Activated T-helper 1 cell treated with anti-CD3 and anti-CD28 coated beads, Interleukin-12 subunit alpha, Interleukin-12 subunit beta, Interleukin-2, Interleukin-4 antibody, amounts not matched to agents 30 ng/mL and 10 ng/mL and 1 ng/mL, durations not matched to agents 14 hours and 24 hours and 36 hours (primary cell): ENCODE results near the gene SMARCA2. TPM values are rescaled to one million over a fixed set of nuclear protein-coding genes. Genes with fewer than 3 reads are reported as not detected.
"Not testable (repeated sequence)": the region's sequence is repeated elsewhere in the genome, so short reads cannot be mapped to it uniquely, and the experiment has no call there.

Source experiments
- DNase-seq: peaks from one replicate; pipeline ENCODE4 v3.0.0; 2021; ENCODE audit warnings: low spot score
- H3K27ac Mint-ChIP-seq: one replicate; pipeline ENCODE4 v1.8.0; 2021; ENCODE audit warnings: mild to moderate bottlenecking, mixed read lengths
- H3K27me3 Mint-ChIP-seq: one replicate; pipeline ENCODE4 v1.8.0; 2022; ENCODE audit warnings: mild to moderate bottlenecking, moderate library complexity, mixed read lengths; ENCODE audit not compliant: insufficient read depth
- H3K36me3 Mint-ChIP-seq: one replicate; pipeline ENCODE4 v1.8.0; 2021; ENCODE audit warnings: low read depth, mixed read lengths
- H3K4me1 Mint-ChIP-seq: one replicate; pipeline ENCODE4 v1.8.0; 2021; ENCODE audit warnings: low read depth, mixed read lengths
- H3K4me3 Mint-ChIP-seq: one replicate; pipeline ENCODE4 v1.8.0; 2021; ENCODE audit warnings: mild to moderate bottlenecking, moderate library complexity, mixed read lengths
- H3K9me3 Mint-ChIP-seq: one replicate; pipeline ENCODE4 v1.8.0; 2021; ENCODE audit warnings: mixed read lengths
- intact Hi-C: fragments of 100-400 bp; cut with micrococcal nuclease; formaldehyde crosslinking; loops from one replicate; pipeline ENCODE4 v1.15.1; 2024
- total RNA-seq: library from RNA; stranded (reverse); gene quantifications from 2 replicates; pipeline ENCODE4 v1.2.3, GENCODE V29; 2022

Gene SMARCA2
- total RNA-seq, 1 donor from 2014 or later: 105 TPM

DNA sequence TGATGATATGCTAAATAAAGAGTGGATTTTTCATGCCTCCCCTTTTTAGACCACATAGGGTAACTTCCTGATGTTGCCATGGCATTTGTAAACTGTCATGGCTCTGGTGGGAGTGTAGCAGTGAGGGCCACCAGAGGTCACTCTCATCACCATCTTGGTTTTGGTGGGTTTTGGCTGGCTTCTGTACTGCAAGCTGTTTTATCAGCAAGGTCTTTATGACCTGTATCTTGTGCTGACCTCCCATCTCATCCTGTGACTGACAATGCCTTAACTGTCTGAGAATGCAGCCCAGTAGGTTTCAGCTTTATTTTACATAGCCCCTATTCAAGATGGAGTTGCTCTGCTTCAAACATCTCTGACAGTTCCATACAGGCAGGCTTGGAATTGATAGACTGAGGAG, 131.6 kb downstream of the SMARCA2 start:
- DNase-seq, H3K9me3 Mint-ChIP-seq, H3K4me3 Mint-ChIP-seq, H3K4me1 Mint-ChIP-seq, intact Hi-C loops, H3K27me3 Mint-ChIP-seq, H3K27ac Mint-ChIP-seq: not testable (repeated sequence)
- H3K36me3 Mint-ChIP-seq: peaks cover 31% of the 10 kb centered on the region

DNA sequence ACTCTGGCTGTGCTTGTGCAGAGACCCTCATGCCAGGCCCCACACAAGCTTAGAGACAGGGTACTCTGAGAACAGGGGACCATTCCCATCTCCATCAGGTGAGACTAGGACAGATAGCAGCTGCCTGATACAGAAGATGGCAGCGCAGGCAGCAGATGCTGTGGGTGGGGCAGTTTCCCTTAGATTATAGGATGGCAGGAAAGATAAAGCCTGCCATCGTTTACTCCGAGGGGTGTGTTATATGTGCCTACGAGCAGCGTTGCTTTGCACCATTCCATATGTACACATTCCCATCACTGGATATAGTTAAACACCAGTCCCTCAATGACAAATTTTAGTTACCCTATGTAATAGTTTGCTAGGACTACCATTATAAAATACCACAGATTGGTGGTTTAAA, 135.2 kb downstream of the SMARCA2 start:
- Mint-ChIP-seq H3K4me3 (no peak overlapping the region), H3K4me1 (peaks cover 4% of the 10 kb centered on the region), H3K9me3 (peaks cover 4% of the 10 kb centered on the region), H3K27me3 (no peaks in the 10 kb centered on the region), H3K36me3 (peaks cover 28% of the 10 kb centered on the region), H3K27ac (no peak overlapping the region)
- DNase-seq: no peak
- intact Hi-C loops: no loop called here

DNA sequence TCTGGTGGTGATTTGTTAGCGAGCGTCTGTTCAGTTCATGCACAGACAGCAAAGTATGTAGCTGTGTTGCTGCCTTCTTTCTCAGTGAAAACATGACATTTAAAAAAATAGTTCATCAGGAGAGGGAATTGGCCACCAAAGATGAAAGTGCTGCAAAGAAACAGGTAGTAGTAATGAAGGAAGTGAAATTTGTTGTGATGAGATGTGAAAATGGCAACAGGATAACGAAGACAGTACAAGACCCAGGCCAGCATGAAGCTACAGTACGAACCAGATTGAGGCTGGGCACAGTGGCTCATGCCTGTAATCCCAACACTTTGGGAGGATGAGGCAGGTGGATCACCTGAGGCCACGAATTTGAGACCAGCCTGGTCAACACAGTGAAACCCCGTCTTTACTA, 136.0 kb downstream of the SMARCA2 start:
- Mint-ChIP-seq H3K4me3 (no peak overlapping the region), H3K36me3 (peaks cover 25% of the 10 kb centered on the region), H3K27ac (no peak overlapping the region), H3K9me3 (peaks cover 4% of the 10 kb centered on the region), H3K27me3 (no peaks in the 10 kb centered on the region), H3K4me1 (no peaks in the 10 kb centered on the region)
- intact Hi-C loops: no loop called here
- no peak for DNase-seq

- no peak overlapping the region for H3K4me3 Mint-ChIP-seq
- no peaks in the 10 kb centered on the region for H3K27me3 Mint-ChIP-seq
- DNase-seq: no peak
- H3K27ac Mint-ChIP-seq: no peak overlapping the region
- H3K36me3 Mint-ChIP-seq: peaks cover 19% of the 10 kb centered on the region
- intact Hi-C loops: no loop called here
- peaks cover 4% of the 10 kb centered on the region for H3K9me3 Mint-ChIP-seq
- H3K4me1 Mint-ChIP-seq: peaks cover 15% of the 10 kb centered on the region
Measured at GRCh38 chr9:2152966-2153629, 138.0 kb downstream of the SMARCA2 start.

DNA sequence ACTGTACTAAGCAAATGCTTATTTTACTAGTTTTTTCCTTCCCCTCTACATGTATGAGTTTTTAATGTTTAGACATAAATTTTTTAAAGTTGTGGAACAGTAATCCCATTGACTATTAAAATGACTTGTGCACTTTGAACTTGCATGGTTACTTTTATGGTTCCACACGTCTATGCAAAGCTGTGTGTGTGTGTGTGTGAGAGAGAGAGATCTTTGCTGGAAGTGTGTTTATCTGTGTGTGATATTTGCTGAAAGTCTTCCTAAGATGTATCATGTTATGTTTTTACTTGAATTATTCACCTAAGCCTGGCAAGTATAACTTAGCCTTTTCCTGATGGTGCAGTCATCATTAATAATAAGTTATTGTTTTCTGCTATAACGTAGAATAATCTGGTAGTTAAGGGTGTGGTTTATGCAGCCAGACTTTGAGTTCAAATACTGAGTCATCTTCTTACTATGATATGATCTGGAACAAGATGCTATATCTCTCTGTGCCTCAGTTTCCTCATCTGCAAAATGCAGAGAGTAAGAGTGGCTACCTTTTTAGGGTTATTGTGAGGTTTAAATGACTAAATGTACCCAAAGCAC, 138.6 kb downstream of the SMARCA2 start:
- H3K27ac Mint-ChIP-seq: no peak overlapping the region
- peaks cover 21% of the 10 kb centered on the region for H3K4me1 Mint-ChIP-seq
- peaks cover 17% of the 10 kb centered on the region for H3K36me3 Mint-ChIP-seq
- H3K4me3 Mint-ChIP-seq: no peak overlapping the region
- H3K9me3 Mint-ChIP-seq: peaks cover 3% of the 10 kb centered on the region
- intact Hi-C loops: no loop called here
- DNase-seq: no peak
- H3K27me3 Mint-ChIP-seq: no peaks in the 10 kb centered on the region

DNA sequence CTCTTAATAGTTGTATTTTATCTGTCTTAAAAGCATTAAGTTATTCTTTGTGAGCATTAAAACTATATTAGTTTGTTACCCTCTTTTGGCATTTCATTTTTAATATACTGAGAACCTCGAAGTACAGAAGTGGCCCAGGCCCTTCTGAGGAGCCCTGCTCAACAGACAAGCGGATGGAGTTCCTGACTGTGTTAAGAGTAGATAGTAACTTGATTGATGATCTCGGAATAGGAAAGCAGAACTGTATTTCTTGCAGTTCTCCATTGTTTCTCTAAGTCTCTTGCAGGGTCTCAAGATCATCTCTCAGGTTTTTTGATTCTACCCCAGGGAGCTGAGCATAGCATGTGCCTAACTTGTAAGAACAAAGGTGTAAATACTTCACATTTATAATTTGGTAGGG, 139.6 kb downstream of the SMARCA2 start:
- no peaks in the 10 kb centered on the region for H3K9me3 Mint-ChIP-seq

GRCh38 chr9:2155966-2156365, 140.8 kb downstream of the SMARCA2 start:
- H3K9me3 Mint-ChIP-seq: no peaks in the 10 kb centered on the region
- H3K4me3 Mint-ChIP-seq: no peak overlapping the region
- H3K36me3 Mint-ChIP-seq: peaks cover 14% of the 10 kb centered on the region
- DNase-seq: no peak
- intact Hi-C loops: no loop called here
- H3K27ac Mint-ChIP-seq: no peak overlapping the region
- no peaks in the 10 kb centered on the region for H3K27me3 Mint-ChIP-seq
- H3K4me1 Mint-ChIP-seq: peaks cover 35% of the 10 kb centered on the region

More for the DNA sequence above, 139.6 kb downstream of the SMARCA2 start:
- Mint-ChIP-seq H3K27me3 (no peaks in the 10 kb centered on the region), H3K27ac (no peak overlapping the region), H3K36me3 (peaks cover 14% of the 10 kb centered on the region), H3K4me1 (peaks cover 26% of the 10 kb centered on the region), H3K4me3 (no peak overlapping the region)
- intact Hi-C loops: no loop called here
- DNase-seq: no peak

DNA sequence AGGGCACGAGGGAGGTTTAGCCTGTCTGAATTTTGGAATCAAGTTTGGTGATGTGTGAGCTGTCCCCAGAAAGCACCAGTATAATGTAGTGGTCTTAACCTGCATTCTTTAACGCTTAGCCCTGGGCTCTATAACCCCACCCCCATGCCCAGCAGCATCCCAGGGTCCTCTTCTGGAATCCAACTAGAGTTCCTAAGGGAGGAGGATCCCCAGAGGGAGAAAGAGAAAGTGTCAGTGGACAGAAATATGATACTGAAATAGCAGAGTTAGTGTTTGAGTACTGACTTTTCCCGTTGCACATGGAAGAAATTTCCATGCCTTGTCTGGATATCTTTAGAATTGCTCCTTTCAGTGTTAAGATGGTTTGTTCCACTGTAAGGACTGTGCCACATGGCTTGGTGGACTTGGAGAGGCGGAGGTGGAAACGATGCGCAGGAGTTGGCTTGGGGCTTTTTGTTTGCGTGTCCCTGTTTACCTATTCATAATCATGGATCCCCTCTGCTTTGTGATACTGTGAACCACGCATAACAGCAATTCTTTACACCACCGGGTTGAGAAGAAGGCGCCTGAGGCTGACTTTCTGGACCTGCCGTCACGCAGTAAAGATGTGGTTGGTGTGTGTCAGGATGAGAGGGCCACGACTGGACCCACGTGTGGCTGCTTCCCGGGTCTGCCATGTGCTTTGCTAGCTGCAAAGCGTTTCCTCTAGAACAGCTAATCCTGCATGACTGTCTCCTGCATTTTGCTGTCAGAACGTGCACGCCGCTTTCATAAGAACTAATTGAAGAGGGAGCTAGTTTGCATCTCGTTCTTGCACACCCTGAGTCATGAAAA, 142.3 kb downstream of the SMARCA2 start:
- H3K9me3 Mint-ChIP-seq: no peaks in the 10 kb centered on the region
- H3K27me3 Mint-ChIP-seq: no peaks in the 10 kb centered on the region
- peak overlapping the region; percentile 93 for H3K4me3 Mint-ChIP-seq
- peak overlapping the region; percentile 96 for H3K27ac Mint-ChIP-seq
- H3K36me3 Mint-ChIP-seq: peaks cover 15% of the 10 kb centered on the region
- H3K4me1 Mint-ChIP-seq: peaks cover 35% of the 10 kb centered on the region
- intact Hi-C loops: loop anchor here (1.0 to 2.0 kb wide), 3 partner anchors 35 to 687 kb away; partner anchors contain the start of gene PUM3
- peak; percentile 4 for DNase-seq

DNA sequence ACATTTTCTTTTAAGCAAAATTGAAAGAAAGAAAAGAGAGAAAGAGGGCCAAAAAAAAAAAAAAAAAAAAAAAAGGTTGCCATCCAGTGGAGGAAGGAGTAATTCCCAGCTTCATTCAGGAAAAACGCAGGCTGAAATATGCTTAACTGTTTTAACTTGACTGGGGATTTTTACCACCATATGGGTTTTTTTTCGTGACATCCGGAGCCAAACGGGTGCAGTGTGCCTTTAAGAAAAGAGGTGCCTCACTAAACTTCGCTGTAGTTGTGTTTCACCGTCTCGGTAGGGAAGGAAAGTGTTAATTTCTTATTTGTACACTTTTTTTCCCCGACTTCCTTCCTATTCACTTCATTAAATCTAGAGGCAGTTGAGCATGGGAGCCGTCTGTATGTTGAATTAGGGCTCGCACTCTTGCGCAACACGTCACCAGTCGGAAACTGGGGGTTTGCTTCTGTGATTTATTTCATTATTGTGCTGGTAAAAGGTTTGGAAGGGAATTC, 143.0 kb downstream of the SMARCA2 start:
- H3K4me1 Mint-ChIP-seq: peaks cover 35% of the 10 kb centered on the region
- intact Hi-C loops: loop anchor here (1.0 to 2.0 kb wide), 3 partner anchors 35 to 686 kb away; partner anchors contain the start of gene PUM3
- H3K27me3 Mint-ChIP-seq: no peaks in the 10 kb centered on the region
- peaks cover 16% of the 10 kb centered on the region for H3K36me3 Mint-ChIP-seq
- peak overlapping the region; percentile 93 for H3K4me3 Mint-ChIP-seq
- H3K9me3 Mint-ChIP-seq: no peaks in the 10 kb centered on the region
- DNase-seq: peak; percentile 19
- peak overlapping the region; percentile 96 for H3K27ac Mint-ChIP-seq

GRCh38 chr9:2158766-2159430, 143.8 kb downstream of the SMARCA2 start:
- DNase-seq: no peak
- Mint-ChIP-seq H3K4me3 (peak overlapping the region; percentile 93), H3K36me3 (peaks cover 19% of the 10 kb centered on the region), H3K27me3 (no peaks in the 10 kb centered on the region), H3K27ac (peak overlapping the region; percentile 12), H3K4me1 (peaks cover 40% of the 10 kb centered on the region), H3K9me3 (no peaks in the 10 kb centered on the region)
- intact Hi-C loops: loop anchor here (1.0 to 2.0 kb wide), 4 partner anchors 34 to 685 kb away; partner anchors contain the start of gene PUM3

- Mint-ChIP-seq H3K27me3 (no peaks in the 10 kb centered on the region), H3K36me3 (peaks cover 26% of the 10 kb centered on the region), H3K4me3 (peak overlapping the region; percentile 31), H3K4me1 (peaks cover 48% of the 10 kb centered on the region), H3K27ac (no peak overlapping the region), H3K9me3 (no peaks in the 10 kb centered on the region)
- intact Hi-C loops: loop anchor here (1.0 to 2.0 kb wide), 2 partner anchors 33 to 141 kb away; no protein-coding TSS in a partner anchor
- DNase-seq: no peak
Measured at GRCh38 chr9:2159521-2160454, 144.6 kb downstream of the SMARCA2 start.
